Left cardiac atrium (tissue), 4 donors: ENCODE data around the gene TPCN2. TPM values are rescaled to one million over a fixed set of nuclear protein-coding genes. Genes with fewer than 3 reads are reported as not detected.

Experiments used
- ATAC-seq, 2 donors: fragments of 200-7000 bp; cut with Tn5 transposase; one replicate each; pipeline ENCODE4 v1.9.1; 2020; ENCODE audit warnings: mild to moderate bottlenecking in 2 of 2, moderate library complexity in 2 of 2
- DNase-seq: peaks from one replicate; pipeline ENCODE4 v3.0.0-alpha.2; 2020
- intact Hi-C, 2 donors: fragments of 100-400 bp; cut with DNase I; formaldehyde crosslinking; loops; one replicate each; pipeline versions ENCODE4 v1.14.1 to v1.15.1; 2022 to 2023
- total RNA-seq, 2 donors: library from RNA; stranded (reverse); fragmentation: NEBNext Ultra II Directional; extraction: Animal tissue kit (Norgen Biotek cat#: 25700); gene quantifications; one replicate each; pipeline ENCODE4 v1.2.1, GENCODE V29; 2021
- donor health status: DM: no; HTN: yes; CAD: no.
- donor health status: DM: no; HTN: yes; CAD: no; lungs with severe emphysema.
- donor health status: DM: yes; HTN: yes; CAD: no.
- donor health status: Dilated cardiomyopathy.

Gene TPCN2
- total RNA-seq, 2 donors from 2014 or later: 7.3 to 9.7 TPM

DNA sequence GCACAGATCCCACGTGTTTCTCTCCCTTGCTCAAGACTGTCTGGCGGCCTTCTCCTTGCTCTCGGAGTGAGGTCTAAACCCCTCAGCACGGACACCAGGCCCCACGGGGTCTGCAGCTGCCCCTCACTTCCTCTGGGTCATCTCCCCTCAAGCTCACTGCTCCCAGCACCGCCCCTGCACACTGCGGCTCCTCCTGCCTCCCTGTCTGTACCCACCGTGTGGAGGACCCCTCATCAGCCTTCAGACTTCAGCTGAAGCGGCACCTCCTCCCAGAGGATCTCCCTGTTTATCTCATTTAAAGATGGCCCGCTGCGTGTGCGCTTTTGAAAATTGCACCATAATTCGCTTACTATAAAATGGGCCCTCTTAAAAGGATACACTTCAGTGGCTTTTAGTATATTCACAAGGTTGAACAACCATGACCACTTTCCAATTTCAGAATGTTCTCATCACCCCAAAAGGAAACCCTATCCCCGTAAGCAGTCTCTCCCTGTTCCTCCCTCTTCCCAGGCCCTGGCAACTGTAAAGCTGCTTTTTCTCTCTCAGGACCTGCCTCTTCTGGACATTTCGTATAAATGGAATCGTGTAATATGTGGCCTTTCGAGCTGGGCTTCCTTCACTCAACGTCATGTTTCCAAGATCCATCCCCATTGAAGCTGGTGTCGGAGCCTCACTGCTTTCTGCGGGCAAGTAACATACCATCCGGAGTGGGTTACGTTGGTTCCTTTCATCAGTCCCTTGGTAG lies 14.4 kb upstream of the TPCN2 start:
- DNase-seq: no peak
- intact Hi-C loops: no loop called here
- no peak for ATAC-seq

DNA sequence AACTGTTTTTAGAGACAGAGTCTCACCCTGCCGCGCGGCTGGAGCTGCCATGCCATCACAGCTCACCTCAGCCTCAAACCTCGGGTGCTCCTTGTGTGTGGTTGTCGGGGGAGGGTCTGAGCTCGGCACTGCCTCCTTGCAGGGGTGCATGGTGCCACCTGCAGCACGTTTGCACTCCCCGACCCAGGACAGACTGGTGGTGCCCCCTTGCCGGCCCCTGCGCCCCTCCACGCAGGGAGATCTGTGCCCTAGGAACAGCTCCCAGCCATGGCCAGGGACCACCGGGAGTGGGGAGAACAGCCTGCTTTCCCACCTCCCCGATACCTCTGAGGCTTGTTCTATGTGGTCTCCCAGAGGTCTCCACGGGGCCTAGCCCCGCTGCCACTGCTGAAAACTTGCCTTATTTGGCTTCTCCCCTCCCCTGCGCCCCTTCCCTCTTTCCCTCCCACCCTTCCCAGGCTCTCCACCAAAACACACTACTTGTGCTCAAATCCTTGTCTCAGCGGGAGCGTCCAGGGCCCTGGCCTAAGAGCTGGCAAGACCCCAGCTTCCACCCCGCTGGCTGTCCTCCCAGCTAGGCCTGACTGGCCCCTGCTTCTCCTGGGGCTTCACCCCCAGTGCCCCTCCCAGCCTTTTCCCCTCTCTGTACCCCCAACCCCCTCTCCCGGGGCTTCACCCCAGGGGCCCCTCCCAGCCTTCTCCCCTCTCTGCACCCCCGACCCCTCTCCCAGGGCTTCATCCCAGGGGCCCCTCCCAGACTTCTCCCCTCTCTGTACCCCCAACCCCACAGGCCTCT lies 13.4 kb upstream of the TPCN2 start:
- DNase-seq (no peak), ATAC-seq (peak; percentile 60 to 86)
- intact Hi-C loops: no loop called here

- intact Hi-C loops: no loop called here
- peak; percentile 32 to 77 for ATAC-seq
- peak; percentile 63 for DNase-seq
Measured at GRCh38 chr11:69035946-69036340, 12.8 kb upstream of the TPCN2 start.

DNA sequence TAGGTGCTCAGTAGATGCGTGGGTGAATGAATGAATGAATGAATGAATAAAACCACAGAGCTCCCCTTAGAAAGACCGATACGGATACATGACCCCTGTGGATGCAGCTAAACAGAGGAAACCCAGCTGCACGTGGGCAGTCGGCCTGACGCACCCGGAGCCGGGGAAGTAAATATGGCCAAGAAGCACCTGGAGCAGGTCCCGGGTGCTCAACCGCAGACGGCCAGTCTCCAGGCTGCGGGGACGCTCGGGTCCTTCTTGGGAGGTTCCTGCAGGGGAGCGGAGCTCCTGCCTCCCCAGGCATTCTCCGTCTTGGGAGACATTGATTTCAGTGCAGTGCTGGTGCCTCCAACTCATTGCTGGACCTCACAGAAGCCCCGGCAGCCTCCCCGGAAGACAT lies 11.7 kb upstream of the TPCN2 start:
- DNase-seq: no peak

DNA sequence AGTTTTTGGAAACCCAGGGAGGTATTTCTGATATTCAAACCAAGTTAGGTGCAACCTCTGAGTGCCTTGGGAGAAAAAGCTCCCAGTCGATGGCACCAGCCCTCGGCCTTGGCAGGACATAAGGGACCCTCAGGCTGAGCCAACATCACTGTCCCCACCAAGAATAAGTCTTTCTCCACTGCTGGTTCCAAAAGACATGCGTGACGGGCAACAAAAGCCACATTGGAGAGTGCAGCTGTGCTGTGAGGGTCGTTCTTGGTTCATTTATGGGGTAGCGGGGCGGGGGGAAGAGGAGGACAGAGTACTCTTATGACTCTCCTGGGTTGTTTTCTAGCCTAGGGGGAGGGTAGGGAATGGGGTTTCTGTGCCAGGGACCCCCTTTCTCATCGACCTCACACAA lies 11.2 kb upstream of the TPCN2 start:
- intact Hi-C loops: no loop called here
- ATAC-seq (no peak), DNase-seq (no peak)

More for the DNA sequence above, 11.7 kb upstream of the TPCN2 start:
- no peak for ATAC-seq
- intact Hi-C loops: no loop called here

- no peak for ATAC-seq
- intact Hi-C loops: no loop called here
- DNase-seq: no peak
Measured at GRCh38 chr11:69039501-69039900, 9.2 kb upstream of the TPCN2 start.

DNA sequence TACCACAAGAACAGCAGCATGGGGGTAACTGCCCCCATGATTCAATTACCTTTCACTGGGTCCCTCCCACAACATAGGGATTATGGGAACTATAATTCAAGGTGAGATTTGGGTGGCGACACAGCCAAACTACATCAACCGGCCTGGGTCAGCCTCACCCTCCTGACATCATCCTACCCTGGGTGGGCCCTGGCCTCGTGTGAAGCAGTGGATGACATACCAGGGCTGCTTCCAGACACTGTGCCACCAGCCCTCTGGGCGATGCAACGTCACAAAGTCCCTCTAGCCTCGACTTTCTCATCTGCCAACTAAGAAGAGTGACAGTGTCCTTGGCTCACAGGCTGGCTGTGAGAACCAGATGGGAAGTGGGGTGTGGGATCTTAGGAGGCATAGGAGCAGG lies 8.7 kb upstream of the TPCN2 start:
- ATAC-seq: no peak
- intact Hi-C loops: loop anchor here in 1 of 2 donors (10.0 kb wide), 1 partner anchor 135 kb away; the partner anchor contains the start of genes IGHMBP2 and MRPL21
- DNase-seq: no peak

- no peak for ATAC-seq
- DNase-seq: no peak
- intact Hi-C loops: loop anchor here in 1 of 2 donors (10.0 kb wide), 1 partner anchor 136 kb away; the partner anchor contains the start of genes IGHMBP2 and MRPL21
Measured at GRCh38 chr11:69040581-69041260, 8.0 kb upstream of the TPCN2 start.

GRCh38 chr11:69041516-69041915 lies 7.2 kb upstream of the TPCN2 start:
- intact Hi-C loops: loop anchor here in 1 of 2 donors (10.0 kb wide), 1 partner anchor 137 kb away; the partner anchor contains the start of genes IGHMBP2 and MRPL21
- ATAC-seq (no peak), DNase-seq (no peak)

GRCh38 chr11:69044111-69045013 lies 4.4 kb upstream of the TPCN2 start:
- DNase-seq (peak; percentile 66), ATAC-seq (peak; percentile 53 to 72)
- intact Hi-C loops: loop anchor here in 1 of 2 donors (10.0 kb wide), 1 partner anchor 140 kb away; the partner anchor contains the start of genes IGHMBP2 and MRPL21

GRCh38 chr11:69048031-69048693 lies 570 bp upstream of the TPCN2 start:
- intact Hi-C loops: loop anchor here in 1 of 2 donors (10.0 kb wide), 1 partner anchor 143 kb away; the partner anchor contains the start of genes IGHMBP2 and MRPL21
- ATAC-seq: no peak
- DNase-seq: no peak

DNA sequence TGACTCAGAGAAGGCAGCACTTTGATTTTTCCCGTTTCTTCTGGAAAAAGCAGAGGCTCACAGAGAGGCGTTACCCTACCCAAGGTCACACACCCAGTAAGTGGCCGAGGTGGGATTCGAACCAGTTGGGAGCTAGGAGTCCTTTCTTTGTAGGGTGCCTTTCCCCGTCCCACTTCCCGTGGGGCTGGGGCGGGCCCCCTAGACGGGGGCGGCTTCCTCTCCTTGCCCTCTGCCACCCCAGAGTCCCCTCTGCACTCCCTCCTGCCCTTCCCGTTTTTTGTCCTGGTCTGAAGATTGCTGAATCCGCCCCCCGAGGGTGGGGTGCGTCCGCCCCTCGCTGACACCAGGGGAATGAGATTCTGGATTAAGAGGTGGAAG lies 747 bp downstream of the TPCN2 start:
- DNase-seq (no peak), ATAC-seq (peak in 1 of 2 donors; percentile 17)
- intact Hi-C loops: loop anchor here in 1 of 2 donors (10.0 kb wide), 1 partner anchor 145 kb away; the partner anchor contains the start of genes IGHMBP2 and MRPL21

DNA sequence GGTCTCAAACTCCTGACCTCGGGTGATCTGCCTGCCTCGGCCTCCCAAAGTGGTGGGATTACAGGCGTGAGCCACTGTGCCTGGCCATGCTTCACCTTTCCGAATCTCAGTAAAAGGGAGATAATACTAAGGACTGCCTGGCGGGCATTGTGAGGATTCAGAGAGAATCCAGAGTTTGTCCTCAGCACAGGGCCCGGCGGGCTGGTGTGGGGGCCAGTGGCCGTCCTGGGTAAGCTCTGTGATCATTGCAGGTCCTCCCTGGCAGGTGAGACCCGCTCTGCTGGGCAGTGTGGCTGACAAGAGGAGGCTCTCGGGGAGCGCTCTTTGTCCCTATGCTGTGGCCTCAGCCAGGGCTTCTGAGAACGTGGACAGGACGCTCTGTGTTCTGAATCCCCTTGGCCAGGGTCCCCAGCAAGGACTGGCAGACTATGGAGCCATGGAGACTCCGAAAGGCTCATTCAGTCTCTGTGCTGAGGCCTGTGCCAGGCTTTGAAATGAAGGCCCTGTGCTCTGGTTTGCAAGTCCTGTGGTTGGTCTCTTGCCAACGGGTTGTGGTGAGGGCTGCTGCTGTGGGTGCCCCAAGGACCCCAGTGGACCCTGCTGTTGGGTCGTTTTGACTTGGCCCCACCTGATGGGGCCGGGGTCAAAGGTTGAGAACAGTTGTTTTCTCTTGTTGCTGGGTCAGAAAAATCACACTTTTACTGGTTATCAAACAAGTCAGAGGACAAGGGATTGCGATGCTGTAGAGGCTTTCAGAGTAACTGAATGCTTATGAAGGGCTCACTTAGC lies 2.1 kb downstream of the TPCN2 start:
- intact Hi-C loops: no loop called here
- no peak for ATAC-seq
- no peak for DNase-seq

DNA sequence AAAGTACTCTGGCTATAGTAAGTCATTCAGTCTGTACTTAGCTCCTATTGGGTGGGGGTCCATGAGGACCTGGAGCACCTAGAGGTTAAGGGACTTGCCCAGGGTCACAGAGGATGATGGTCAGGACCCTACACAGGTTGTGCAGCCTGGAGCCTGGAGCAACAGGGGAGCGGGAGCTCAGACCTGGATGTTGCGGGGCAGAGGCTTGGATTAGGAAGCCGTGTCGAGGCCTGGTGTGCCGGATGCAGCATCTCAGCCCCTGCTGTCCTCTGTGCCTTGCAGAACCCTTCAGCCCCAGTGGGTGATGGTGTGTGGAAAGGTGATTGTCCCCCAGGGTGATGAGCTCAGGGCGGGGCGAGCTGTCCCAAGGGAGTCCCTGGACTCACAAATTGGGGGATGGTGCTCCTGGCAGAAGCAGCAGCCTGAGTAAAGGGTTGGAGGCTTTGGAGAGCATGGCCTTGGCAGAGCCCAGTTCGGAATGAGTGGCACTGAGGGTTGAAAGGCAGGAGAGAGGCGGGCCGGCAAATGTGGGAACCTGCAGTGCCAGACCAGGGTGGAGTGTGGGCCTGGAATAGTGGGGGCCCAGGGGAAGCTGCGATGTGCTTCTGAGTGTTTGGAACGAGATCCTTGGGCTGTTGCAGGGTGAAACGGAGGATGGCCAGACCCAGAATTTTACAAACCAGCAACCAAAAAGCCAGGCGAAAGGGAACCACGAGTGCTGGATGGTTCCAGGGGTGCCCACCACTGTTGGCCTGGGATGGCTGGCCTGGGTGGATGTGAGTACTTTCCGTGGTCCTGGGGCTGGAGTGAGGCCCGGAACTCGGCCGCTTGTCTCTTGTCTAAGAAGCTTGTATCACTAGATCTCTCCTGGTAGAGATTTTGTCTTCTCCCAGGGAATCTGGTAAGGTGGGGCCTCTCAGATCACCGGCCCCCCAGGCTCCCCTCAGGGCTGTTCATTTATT lies 2.9 kb downstream of the TPCN2 start:
- intact Hi-C loops: no loop called here
- no peak for DNase-seq
- ATAC-seq: no peak

- intact Hi-C loops: no loop called here
- DNase-seq: no peak
- ATAC-seq: no peak
Measured at GRCh38 chr11:69052343-69053168, 3.8 kb downstream of the TPCN2 start.
